Astrocyte (in vitro differentiated cells and primary cell): Measurements from ENCODE around the gene LAMA3. TPM values are rescaled to one million over a fixed set of nuclear protein-coding genes. Genes with fewer than 3 reads are reported as not detected.

ENCODE experiments used
- DNase-seq: peaks from one replicate; pipeline ENCODE4 v3.0.0-alpha.2; 2010; ENCODE audit warnings: low read depth
- FAIRE-seq: peaks from 2 replicates; lab custom pipeline; 2011; peaks lifted over from hg19 to GRCh38; lab: Jason Lieb, UNC
- H2AFZ ChIP-seq: 2 replicates; pipeline ENCODE4 v1.6.0; 2012; ENCODE audit warnings: low read depth, low read length, inconsistent platforms
- H3K27ac ChIP-seq: 2 replicates; pipeline ENCODE4 v1.5.1; 2011; ENCODE audit warnings: low read depth, low read length, inconsistent platforms
- H3K27me3 ChIP-seq: 2 replicates; pipeline ENCODE4 v1.6.0; 2011; ENCODE audit warnings: low read length, inconsistent platforms; ENCODE audit not compliant: insufficient read depth
- H3K36me3 ChIP-seq: 2 replicates; pipeline ENCODE4 v1.5.1; 2011; ENCODE audit warnings: low read length, inconsistent platforms; ENCODE audit not compliant: insufficient read depth
- H3K4me1 ChIP-seq: 2 replicates; pipeline ENCODE4 v1.5.1; 2011; ENCODE audit warnings: low read length, inconsistent platforms; ENCODE audit not compliant: insufficient read depth
- H3K4me2 ChIP-seq: 2 replicates; pipeline ENCODE4 v1.6.0; 2012; ENCODE audit warnings: low read length, inconsistent platforms
- H3K4me3 ChIP-seq: 2 replicates; pipeline ENCODE4 v1.5.1; 2011; ENCODE audit warnings: low read depth, mild to moderate bottlenecking, low read length, inconsistent platforms; ENCODE audit not compliant: insufficient read depth
- H3K79me2 ChIP-seq: 2 replicates; pipeline ENCODE4 v1.6.0; 2012; ENCODE audit warnings: mild to moderate bottlenecking, low read length, inconsistent platforms; ENCODE audit not compliant: insufficient read depth
- H3K9ac ChIP-seq: 2 replicates; pipeline ENCODE4 v1.6.0; 2012; ENCODE audit warnings: mild to moderate bottlenecking, low read length, inconsistent platforms
- H3K9me3 ChIP-seq: 2 replicates; pipeline ENCODE4 v1.5.1; 2012; ENCODE audit warnings: low read depth, mild to moderate bottlenecking, low read length, inconsistent platforms; ENCODE audit not compliant: insufficient read depth
- H4K20me1 ChIP-seq: 2 replicates; pipeline ENCODE4 v1.6.0; 2012; ENCODE audit warnings: low read length, inconsistent platforms; ENCODE audit not compliant: insufficient read depth
- H3K27ac Mint-ChIP-seq: one replicate; pipeline ENCODE4 v1.8.0; 2021; ENCODE audit warnings: mild to moderate bottlenecking, mixed read lengths; ENCODE audit not compliant: unreplicated experiment
- H3K27me3 Mint-ChIP-seq: one replicate; pipeline ENCODE4 v1.8.0; 2021; ENCODE audit warnings: low read depth, mixed read lengths; ENCODE audit not compliant: unreplicated experiment
- H3K36me3 Mint-ChIP-seq: one replicate; pipeline ENCODE4 v1.8.0; 2021; ENCODE audit warnings: low read depth, mixed read lengths; ENCODE audit not compliant: unreplicated experiment
- H3K4me1 Mint-ChIP-seq: one replicate; pipeline ENCODE4 v1.8.0; 2021; ENCODE audit warnings: low read depth, mixed read lengths; ENCODE audit not compliant: unreplicated experiment
- H3K4me3 Mint-ChIP-seq: one replicate; pipeline ENCODE4 v1.8.0; 2021; ENCODE audit warnings: mild to moderate bottlenecking, moderate library complexity, mixed read lengths; ENCODE audit not compliant: unreplicated experiment
- H3K9me3 Mint-ChIP-seq: one replicate; pipeline ENCODE4 v1.8.0; 2021; ENCODE audit warnings: mild to moderate bottlenecking, mixed read lengths; ENCODE audit not compliant: unreplicated experiment
- EZH2 ChIP-seq: IDR thresholded peaks from 2 replicates; pipeline ENCODE4 v1.6.1; 2012; ENCODE audit warnings: mild to moderate bottlenecking, low read length, inconsistent platforms; ENCODE audit not compliant: insufficient read depth
- total RNA-seq: library from RNA; stranded (reverse); gene quantifications from 2 replicates; pipeline ENCODE4 v1.2.1, GENCODE V29; 2021
- TF ChIP-seq, protein P1 (sequence below): IDR thresholded peaks from 2 replicates; pipeline ENCODE4 v1.5.1; 2011; ENCODE audit warnings: low read depth, mild to moderate bottlenecking, inconsistent platforms, low read length, moderate library complexity; ENCODE audit not compliant: insufficient read depth

Gene LAMA3
- total RNA-seq, 1 donor from 2014 or later = 0.86 TPM

DNA sequence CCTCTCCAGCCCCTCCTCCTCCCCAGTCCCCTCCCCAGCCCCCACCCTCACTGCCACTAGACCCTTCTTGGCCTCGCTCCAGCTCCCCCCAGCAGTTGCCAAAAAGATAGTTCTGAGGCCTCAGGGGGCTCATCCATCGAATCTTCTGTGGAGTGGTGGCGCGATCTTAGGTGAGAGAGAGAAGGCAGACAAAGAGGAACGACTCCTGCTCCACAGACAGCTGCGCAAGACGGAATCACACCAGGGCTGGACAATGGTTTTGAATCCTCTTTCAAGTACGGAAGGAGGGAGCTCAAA is 68.1 kb downstream of the LAMA3 start:
- no peak overlapping the region for H3K4me2 ChIP-seq

DNA sequence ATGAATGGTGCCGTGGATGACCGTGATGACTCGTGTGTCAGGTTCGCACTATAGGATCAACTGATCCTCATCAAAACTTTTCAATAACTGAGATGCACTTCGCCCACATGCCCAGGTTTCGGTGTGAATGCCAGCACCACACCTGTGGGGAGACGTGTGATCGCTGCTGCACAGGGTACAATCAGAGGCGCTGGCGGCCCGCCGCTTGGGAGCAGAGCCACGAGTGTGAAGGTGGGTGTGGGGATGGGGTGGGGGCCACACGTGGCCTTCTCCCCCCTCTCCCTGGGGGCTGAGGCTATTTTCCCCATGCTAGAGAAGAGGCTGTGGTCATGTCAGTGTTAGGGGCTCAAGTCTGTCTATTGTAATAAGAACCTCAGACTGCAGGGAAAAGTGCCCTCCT is 69.0 kb downstream of the LAMA3 start:
- Mint-ChIP-seq H3K9me3 (peaks cover 3% of the 10 kb centered on the region), H3K27me3 (peaks cover 3% of the 10 kb centered on the region), H3K4me1 (no peaks in the 10 kb centered on the region), H3K4me3 (no peak overlapping the region), H3K36me3 (no peaks in the 10 kb centered on the region), H3K27ac (no peak overlapping the region)
- no peaks in the 10 kb centered on the region for H3K9me3 ChIP-seq
- H3K4me3 ChIP-seq = no peak overlapping the region
- H3K27me3 ChIP-seq = no peaks in the 10 kb centered on the region
- no peaks in the 10 kb centered on the region for H4K20me1 ChIP-seq
- H3K27ac ChIP-seq = no peak overlapping the region
- no peaks in the 10 kb centered on the region for H3K36me3 ChIP-seq
- no peak overlapping the region for H3K9ac ChIP-seq
- no peak overlapping the region for H3K4me2 ChIP-seq
- DNase-seq (no peak), FAIRE-seq (no peak)
- TF ChIP-seq, protein P1, sequence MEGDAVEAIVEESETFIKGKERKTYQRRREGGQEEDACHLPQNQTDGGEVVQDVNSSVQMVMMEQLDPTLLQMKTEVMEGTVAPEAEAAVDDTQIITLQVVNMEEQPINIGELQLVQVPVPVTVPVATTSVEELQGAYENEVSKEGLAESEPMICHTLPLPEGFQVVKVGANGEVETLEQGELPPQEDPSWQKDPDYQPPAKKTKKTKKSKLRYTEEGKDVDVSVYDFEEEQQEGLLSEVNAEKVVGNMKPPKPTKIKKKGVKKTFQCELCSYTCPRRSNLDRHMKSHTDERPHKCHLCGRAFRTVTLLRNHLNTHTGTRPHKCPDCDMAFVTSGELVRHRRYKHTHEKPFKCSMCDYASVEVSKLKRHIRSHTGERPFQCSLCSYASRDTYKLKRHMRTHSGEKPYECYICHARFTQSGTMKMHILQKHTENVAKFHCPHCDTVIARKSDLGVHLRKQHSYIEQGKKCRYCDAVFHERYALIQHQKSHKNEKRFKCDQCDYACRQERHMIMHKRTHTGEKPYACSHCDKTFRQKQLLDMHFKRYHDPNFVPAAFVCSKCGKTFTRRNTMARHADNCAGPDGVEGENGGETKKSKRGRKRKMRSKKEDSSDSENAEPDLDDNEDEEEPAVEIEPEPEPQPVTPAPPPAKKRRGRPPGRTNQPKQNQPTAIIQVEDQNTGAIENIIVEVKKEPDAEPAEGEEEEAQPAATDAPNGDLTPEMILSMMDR = no peak
- no peak for TF ChIP-seq EZH2
- no peak overlapping the region for H2AFZ ChIP-seq
- no peaks in the 10 kb centered on the region for H3K4me1 ChIP-seq
- no peaks in the 10 kb centered on the region for H3K79me2 ChIP-seq

More for the DNA sequence above, 68.1 kb downstream of the LAMA3 start:
- Mint-ChIP-seq H3K27me3 (peaks cover 3% of the 10 kb centered on the region), H3K4me1 (peaks cover 3% of the 10 kb centered on the region), H3K4me3 (no peak overlapping the region), H3K27ac (no peak overlapping the region), H3K9me3 (peaks cover 3% of the 10 kb centered on the region), H3K36me3 (no peaks in the 10 kb centered on the region)
- H4K20me1 ChIP-seq = no peaks in the 10 kb centered on the region
- no peak overlapping the region for H3K27ac ChIP-seq
- H3K79me2 ChIP-seq = no peaks in the 10 kb centered on the region
- H3K4me1 ChIP-seq = no peaks in the 10 kb centered on the region
- no peak for FAIRE-seq
- no peaks in the 10 kb centered on the region for H3K36me3 ChIP-seq
- H3K9me3 ChIP-seq = no peaks in the 10 kb centered on the region
- no peak overlapping the region for H3K4me3 ChIP-seq
- no peak overlapping the region for H3K9ac ChIP-seq
- no peaks in the 10 kb centered on the region for H3K27me3 ChIP-seq
- no peak overlapping the region for H2AFZ ChIP-seq
- DNase-seq = no peak
- TF ChIP-seq, protein P1 = no peak
- no peak for TF ChIP-seq EZH2

DNA sequence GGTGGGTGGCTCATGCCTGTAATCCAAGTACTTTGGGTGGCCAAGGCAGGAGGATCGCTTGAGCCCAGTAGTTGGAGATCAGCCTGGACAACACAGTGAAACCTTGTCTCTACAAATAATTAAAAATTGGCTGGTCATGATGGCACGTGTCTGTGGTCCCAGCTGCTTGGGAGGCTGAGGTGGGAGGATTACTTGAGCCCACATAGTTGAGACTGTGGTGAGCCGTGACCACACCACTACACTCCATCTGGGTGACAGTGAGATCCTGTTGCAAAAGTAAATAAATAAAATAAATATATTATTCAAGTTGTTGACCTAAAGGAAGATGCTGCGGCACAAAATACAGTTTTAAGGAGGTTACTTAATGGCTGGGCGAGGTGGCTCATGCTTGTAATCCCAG is 72.7 kb downstream of the LAMA3 start:
- Mint-ChIP-seq H3K9me3 (no peaks in the 10 kb centered on the region), H3K27ac (no peak overlapping the region), H3K4me3 (no peak overlapping the region), H3K27me3 (peaks cover 3% of the 10 kb centered on the region), H3K36me3 (no peaks in the 10 kb centered on the region), H3K4me1 (no peaks in the 10 kb centered on the region)
- Histone ChIP-seq H3K79me2 (no peaks in the 10 kb centered on the region), H3K9ac (no peak overlapping the region), H3K36me3 (no peaks in the 10 kb centered on the region), H3K9me3 (no peaks in the 10 kb centered on the region), H4K20me1 (no peaks in the 10 kb centered on the region), H3K4me3 (no peak overlapping the region), H3K27me3 (no peaks in the 10 kb centered on the region), H3K4me1 (no peaks in the 10 kb centered on the region), H3K4me2 (no peak overlapping the region), H3K27ac (no peak overlapping the region), H2AFZ (no peak overlapping the region)
- DNase-seq (no peak), FAIRE-seq (no peak)
- TF ChIP-seq, protein P1 = no peak
- TF ChIP-seq EZH2 = no peak
